Effector memory CD4-positive, alpha-beta T cell (primary cell): Measurements from ENCODE around the gene HMG20A.

Source experiments
- DNase-seq, 3 donors: peaks; one replicate each; pipeline ENCODE4 v3.0.0-alpha.2; 2020
- H3K27ac ChIP-seq: 2 replicates; pipeline ENCODE4 v1.7.0; 2013; ENCODE audit warnings: mild to moderate bottlenecking, low read length, moderate library complexity; ENCODE audit not compliant: insufficient read depth, poor library complexity, severe bottlenecking
- H3K27me3 ChIP-seq: replicated peaks from 2 replicates; pipeline ENCODE4 v1.7.0; 2013; ENCODE audit warnings: mild to moderate bottlenecking, low read length; ENCODE audit not compliant: insufficient read depth, control insufficient read depth, poor library complexity, severe bottlenecking
- H3K36me3 ChIP-seq: 2 replicates; pipeline ENCODE4 v1.7.0; 2013; ENCODE audit warnings: mild to moderate bottlenecking, low read length, moderate library complexity; ENCODE audit not compliant: control insufficient read depth, insufficient read depth
- H3K4me1 ChIP-seq: 2 replicates; pipeline ENCODE4 v1.7.0; 2013; ENCODE audit warnings: low read length, mild to moderate bottlenecking; ENCODE audit not compliant: control insufficient read depth, insufficient read depth, poor library complexity, severe bottlenecking
- H3K4me3 ChIP-seq: 2 replicates; pipeline ENCODE4 v1.7.0; 2013; ENCODE audit warnings: low read length, low read depth, mild to moderate bottlenecking; ENCODE audit not compliant: insufficient read depth, poor library complexity, severe bottlenecking
- H3K9me3 ChIP-seq: 2 replicates; pipeline ENCODE4 v1.7.0; 2013; ENCODE audit warnings: mild to moderate bottlenecking, low read length, moderate library complexity; ENCODE audit not compliant: control insufficient read depth

Gene HMG20A

DNA sequence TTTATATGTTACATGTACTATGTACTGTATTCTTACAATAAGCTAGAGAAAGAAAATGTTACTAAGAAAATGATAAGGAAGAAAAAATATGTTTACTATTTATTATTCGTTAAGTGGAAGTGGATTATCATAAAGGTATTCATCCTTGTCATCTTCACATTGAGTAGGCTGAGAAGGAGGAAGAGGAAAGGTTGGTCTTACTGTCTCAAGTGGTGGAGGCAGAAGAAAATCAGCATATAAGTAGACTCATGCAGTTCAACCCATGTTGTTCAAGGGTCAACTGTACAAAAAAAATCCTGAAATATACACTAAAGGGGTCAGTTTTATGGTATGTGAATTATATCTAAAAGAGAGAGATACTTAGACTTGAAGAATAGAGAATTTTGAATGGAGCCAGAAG is 5.7 kb downstream of the HMG20A start:
- no peaks in the 10 kb centered on the region for H3K4me1 ChIP-seq
- no peak for DNase-seq
- no peaks in the 10 kb centered on the region for H3K27me3 ChIP-seq
- no peak overlapping the region for H3K4me3 ChIP-seq
- no peaks in the 10 kb centered on the region for H3K36me3 ChIP-seq
- H3K27ac ChIP-seq, result no peak overlapping the region
- no peaks in the 10 kb centered on the region for H3K9me3 ChIP-seq

- no peak overlapping the region for H3K27ac ChIP-seq
- H3K27me3 ChIP-seq, result no peaks in the 10 kb centered on the region
Measured at GRCh38 chr15:77426871-77427270, 6.2 kb downstream of the HMG20A start.

GRCh38 chr15:77430213-77430612 is 9.5 kb downstream of the HMG20A start:
- H3K4me1 ChIP-seq, result no peaks in the 10 kb centered on the region
- no peaks in the 10 kb centered on the region for H3K9me3 ChIP-seq
- no peak for DNase-seq
- H3K27ac ChIP-seq, result no peak overlapping the region
- H3K36me3 ChIP-seq, result no peaks in the 10 kb centered on the region
- no peak overlapping the region for H3K4me3 ChIP-seq
- H3K27me3 ChIP-seq, result no peaks in the 10 kb centered on the region

More at GRCh38 chr15:77426871-77427270, 6.2 kb downstream of the HMG20A start:
- H3K36me3 ChIP-seq, result no peaks in the 10 kb centered on the region
- no peaks in the 10 kb centered on the region for H3K4me1 ChIP-seq
- DNase-seq, result no peak
- H3K9me3 ChIP-seq, result no peaks in the 10 kb centered on the region
- H3K4me3 ChIP-seq, result no peak overlapping the region

DNA sequence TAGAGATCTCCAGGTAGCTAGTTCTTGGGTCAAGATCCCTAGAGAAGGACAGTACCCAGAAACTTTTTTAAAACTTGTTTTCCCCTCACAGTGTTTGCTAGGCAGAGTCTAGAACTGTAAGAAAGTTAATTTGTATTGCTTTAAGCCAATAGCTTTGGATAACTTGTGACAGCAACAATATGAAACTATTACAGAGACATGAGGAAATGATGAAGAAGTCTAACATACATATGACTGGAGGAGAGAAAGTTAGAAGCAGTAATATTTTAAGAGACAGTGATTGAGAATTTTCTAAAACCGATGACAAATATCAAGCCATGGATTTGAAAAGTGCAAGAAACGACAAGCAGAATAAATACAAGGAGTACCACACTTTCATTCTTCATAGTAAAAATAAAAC is 10.0 kb downstream of the HMG20A start:
- H3K27me3 ChIP-seq, result no peaks in the 10 kb centered on the region
- DNase-seq, result no peak
- H3K9me3 ChIP-seq, result no peaks in the 10 kb centered on the region
- no peak overlapping the region for H3K4me3 ChIP-seq
- H3K4me1 ChIP-seq, result no peaks in the 10 kb centered on the region
- no peaks in the 10 kb centered on the region for H3K36me3 ChIP-seq
- H3K27ac ChIP-seq, result no peak overlapping the region

GRCh38 chr15:77436822-77437221 is 16.1 kb downstream of the HMG20A start:
- H3K36me3 ChIP-seq, result no peaks in the 10 kb centered on the region
- H3K4me3 ChIP-seq, result no peak overlapping the region
- H3K27ac ChIP-seq, result no peak overlapping the region
- no peak for DNase-seq
- H3K9me3 ChIP-seq, result no peaks in the 10 kb centered on the region
- peaks cover 3% of the 10 kb centered on the region for H3K4me1 ChIP-seq
- H3K27me3 ChIP-seq, result no peaks in the 10 kb centered on the region

DNA sequence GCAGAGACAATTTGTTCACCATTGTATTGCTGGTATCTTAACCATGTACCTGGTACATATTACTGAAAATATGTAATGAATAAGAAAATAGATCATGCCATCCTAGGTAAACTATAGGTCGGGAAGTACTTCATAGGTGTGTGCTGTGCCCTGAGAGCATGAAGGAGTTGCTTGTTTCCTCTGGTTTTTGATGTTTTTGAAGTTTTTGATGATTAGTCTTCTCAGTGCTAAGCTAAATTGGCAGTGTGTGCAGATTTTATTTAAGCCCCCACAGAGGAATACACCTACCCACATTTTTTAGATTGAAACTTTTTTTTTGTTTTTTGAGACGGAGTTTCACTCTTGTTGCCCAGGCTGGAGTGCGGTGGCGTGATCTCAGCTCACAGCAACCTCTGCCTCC is 16.6 kb downstream of the HMG20A start:
- no peak for DNase-seq
- Histone ChIP-seq H3K9me3 (no peaks in the 10 kb centered on the region), H3K36me3 (no peaks in the 10 kb centered on the region), H3K4me3 (no peak overlapping the region), H3K4me1 (peaks cover 3% of the 10 kb centered on the region), H3K27me3 (no peaks in the 10 kb centered on the region), H3K27ac (no peak overlapping the region)

DNA sequence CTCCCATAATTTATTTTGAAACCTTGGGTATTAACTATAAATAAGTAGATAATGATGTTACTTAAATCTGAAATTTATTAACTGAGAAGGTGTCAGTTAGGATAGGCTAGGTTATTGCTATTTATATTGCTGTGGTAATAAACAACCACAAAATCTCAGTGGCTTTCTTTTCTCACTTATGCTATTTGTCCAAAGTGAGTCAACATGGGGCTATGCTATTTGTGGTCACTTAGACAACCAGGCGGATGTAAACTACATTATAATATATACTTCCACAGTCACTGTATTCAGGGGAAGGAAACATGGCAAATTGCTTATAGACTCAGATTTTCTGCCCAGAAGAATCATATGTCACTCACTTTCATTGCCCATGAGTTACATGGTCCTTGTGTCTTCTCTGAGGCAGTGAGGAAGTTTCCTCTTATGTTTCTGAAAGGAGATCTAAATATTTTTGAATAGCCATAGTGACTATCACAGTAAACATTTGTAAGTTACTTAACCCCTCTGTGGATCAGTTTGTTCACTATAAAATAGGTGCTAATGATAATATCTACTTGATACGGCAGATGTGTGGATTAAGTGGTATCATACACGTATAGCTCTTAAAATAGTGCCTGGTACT is 19.8 kb downstream of the HMG20A start:
- DNase-seq, result no peak
- Histone ChIP-seq H3K36me3 (no peaks in the 10 kb centered on the region), H3K27ac (no peak overlapping the region), H3K4me1 (peaks cover 3% of the 10 kb centered on the region), H3K27me3 (no peaks in the 10 kb centered on the region), H3K4me3 (no peak overlapping the region), H3K9me3 (no peaks in the 10 kb centered on the region)

- no peak for DNase-seq
- H3K4me1 ChIP-seq, result no peaks in the 10 kb centered on the region
- H3K4me3 ChIP-seq, result no peak overlapping the region
- no peak overlapping the region for H3K27ac ChIP-seq
- no peaks in the 10 kb centered on the region for H3K9me3 ChIP-seq
- no peaks in the 10 kb centered on the region for H3K36me3 ChIP-seq
- H3K27me3 ChIP-seq, result no peaks in the 10 kb centered on the region
Measured at GRCh38 chr15:77446840-77447390, 26.2 kb downstream of the HMG20A start.

- H3K4me3 ChIP-seq, result no peak overlapping the region
- no peak for DNase-seq
Measured at GRCh38 chr15:77454265-77454664, 33.6 kb downstream of the HMG20A start.

DNA sequence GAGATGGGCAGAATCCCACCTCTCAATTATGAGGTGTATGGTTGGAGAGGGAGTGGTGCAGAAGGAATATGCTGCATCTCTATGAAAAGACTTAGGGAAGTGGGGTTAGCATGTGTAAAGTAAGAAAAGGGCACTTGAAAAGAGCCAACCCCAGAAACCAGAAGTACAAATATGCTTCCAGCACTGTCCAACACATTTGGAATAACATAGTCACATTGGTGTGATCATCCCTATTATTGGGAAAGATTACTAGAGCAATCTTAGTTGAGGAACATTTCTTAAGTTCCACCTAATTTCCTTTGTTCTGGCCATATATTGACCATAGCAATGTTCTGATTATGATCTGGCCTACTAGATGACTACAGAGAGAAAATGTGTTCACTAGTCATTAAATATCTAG is 34.3 kb downstream of the HMG20A start:
- peaks cover 9% of the 10 kb centered on the region for H3K4me1 ChIP-seq
- H3K36me3 ChIP-seq, result peaks cover 5% of the 10 kb centered on the region
- no peak overlapping the region for H3K27ac ChIP-seq
- H3K4me3 ChIP-seq, result no peak overlapping the region
- H3K27me3 ChIP-seq, result no peaks in the 10 kb centered on the region
- no peaks in the 10 kb centered on the region for H3K9me3 ChIP-seq
- DNase-seq, result no peak

More at GRCh38 chr15:77454265-77454664, 33.6 kb downstream of the HMG20A start:
- Histone ChIP-seq H3K27ac (no peak overlapping the region), H3K9me3 (no peaks in the 10 kb centered on the region), H3K36me3 (peaks cover 5% of the 10 kb centered on the region), H3K27me3 (no peaks in the 10 kb centered on the region), H3K4me1 (peaks cover 9% of the 10 kb centered on the region)
